ENCODE data around the gene RELN.

The RELN gene

GRCh38 chr7:103686064-103686463 lies 303.4 kb downstream of the RELN start:
- no peak for TF ChIP-seq CTCF (conservative IDR thresholded peaks at IDR 0.05; ENCODE audit: low read depth)
- no peak for DNase-seq (ENCODE audit: low spot score)
- POLR2A ChIA-PET (ENCODE audit: low non-redundant PET) = no interaction called here
- no peak overlapping the region for H3K27ac ChIP-seq
- CTCF ChIA-PET = no interaction called here

- H3K27ac ChIP-seq = no peak overlapping the region
- no peak for DNase-seq (ENCODE audit: low spot score)
- CTCF ChIA-PET = no interaction called here
- POLR2A ChIA-PET (ENCODE audit: low non-redundant PET) = no interaction called here
- no peak for TF ChIP-seq CTCF (conservative IDR thresholded peaks at IDR 0.05; ENCODE audit: low read depth)
Measured at GRCh38 chr7:103685646-103686045, 303.8 kb downstream of the RELN start.

- DNase-seq (ENCODE audit: low spot score) = no peak
- CTCF ChIA-PET = no interaction called here
- no peak for TF ChIP-seq CTCF (conservative IDR thresholded peaks at IDR 0.05; ENCODE audit: low read depth)
- POLR2A ChIA-PET (ENCODE audit: low non-redundant PET) = no interaction called here
- no peak overlapping the region for H3K27ac ChIP-seq
Measured at GRCh38 chr7:103683348-103683747, 306.1 kb downstream of the RELN start.

GRCh38 chr7:103680161-103681144 lies 309.0 kb downstream of the RELN start:
- TF ChIP-seq CTCF (conservative IDR thresholded peaks at IDR 0.05; ENCODE audit: low read depth) = no peak
- H3K27ac ChIP-seq = no peak overlapping the region
- ChIA-PET POLR2A (ENCODE audit: low non-redundant PET) (no interaction called here), CTCF (interaction anchor here (0.6 to 1.1 kb wide), 3 partner anchors 11 to 386 kb away, joined by 3 to 6 read pairs (median 4); no protein-coding TSS in a partner anchor)
- DNase-seq (ENCODE audit: low spot score) = no peak

- ChIA-PET CTCF (interaction anchor here (0.6 to 1.1 kb wide), 3 partner anchors 10 to 387 kb away, joined by 3 to 6 read pairs (median 4); no protein-coding TSS in a partner anchor), POLR2A (ENCODE audit: low non-redundant PET) (no interaction called here)
- TF ChIP-seq CTCF (conservative IDR thresholded peaks at IDR 0.05; ENCODE audit: low read depth) = no peak
- DNase-seq (ENCODE audit: low spot score) = no peak
- no peak overlapping the region for H3K27ac ChIP-seq
Measured at GRCh38 chr7:103679151-103680132, 310.0 kb downstream of the RELN start.

- no peak for TF ChIP-seq CTCF (conservative IDR thresholded peaks at IDR 0.05; ENCODE audit: low read depth)
- H3K27ac ChIP-seq = no peak overlapping the region
- POLR2A ChIA-PET (ENCODE audit: low non-redundant PET) = no interaction called here
- CTCF ChIA-PET = no interaction called here
- no peak for DNase-seq (ENCODE audit: low spot score)
Measured at GRCh38 chr7:103668279-103668941, 321.0 kb downstream of the RELN start.

Data from RWPE1 (cell line).